Heart left ventricle (tissue), 13 donors: ENCODE results near the gene SCGB3A2.

ENCODE experiments used
- CTCF ChIP-seq, 12 donors: fragments of 200-600 bp; sonication (generic) in 4 of 12; IDR thresholded peaks; one replicate each; pipeline versions ENCODE4 v1.5.0 to v1.8.0; 2018 to 2022; ENCODE audit warnings: antibody characterized with exemption in 12 of 12, mild to moderate bottlenecking in 5 of 12
- POLR2A ChIP-seq, 2 donors: fragments of 450-650 bp; IDR thresholded peaks; one replicate each; pipeline ENCODE4 v1.6.1; 2017; ENCODE audit warnings: antibody characterized with exemption in 2 of 2, mild to moderate bottlenecking in 2 of 2, moderate library complexity in 2 of 2
- donor health status: ischemic (EF 13 %, LVEDD 7.1; RV severe dilation, severe dysfunction).
- donor health status: DM: no; HTN: yes; CAD: no.
- donor health status: DM: no; HTN: no; CAD: no.
- donor health status: ischemic (EF 25% LVEDD 6.9; RV normal size, moderate dysfunction).
- donor health status: ischemic (EF 25% LVEDD 5.7; RV mildly dilated, moderate dysfunction).
- donor health status: ischemic (EF 35%, LVEDD 5.7; RV mildly dilated, moderate dysfunction).
- donor health status: nonischemic (EF 11% LVEDD 7.7; RV severe dilation, severe dysfunction).
- donor health status: DM: yes; HTN: yes; CAD: no.
- donor health status: PGD.
- donor health status: ischemic (EF 29% LVEDD 5.4; RV normal size, mild dysfunction).
- donor health status: nonischemic (EF 23%, LVEDD 6.1; RV moderate dilation, normal function).

- TF ChIP-seq CTCF (IDR thresholded peaks at IDR 0.05): no peak
- no peak for TF ChIP-seq POLR2A (IDR thresholded peaks at IDR 0.05)
Observed at GRCh38 chr5:147842869-147843268, 35.6 kb upstream of the SCGB3A2 start.
